ENCODE results near the gene RELL2.

RELL2 gene

GRCh38 chr5:141672071-141672840 lies 35.5 kb downstream of the RELL2 start:
- no peak for DNase-seq (ENCODE audit: extremely low read depth, low read depth)
- TF ChIP-seq CTCF (IDR thresholded peaks at IDR 0.05; ENCODE audit: low read depth, low read length) = no peak

- DNase-seq (ENCODE audit: extremely low read depth, low read depth) = no peak
- TF ChIP-seq CTCF (IDR thresholded peaks at IDR 0.05; ENCODE audit: low read depth, low read length) = no peak
These were observed 36.3 kb downstream of the RELL2 start for GRCh38 chr5:141672841-141673813.

GRCh38 chr5:141674747-141675146 lies 38.0 kb downstream of the RELL2 start:
- no peak for TF ChIP-seq CTCF (IDR thresholded peaks at IDR 0.05; ENCODE audit: low read depth, low read length)
- no peak for DNase-seq (ENCODE audit: extremely low read depth, low read depth)

- no peak for DNase-seq (ENCODE audit: extremely low read depth, low read depth)
- no peak for TF ChIP-seq CTCF (IDR thresholded peaks at IDR 0.05; ENCODE audit: low read depth, low read length)
These were observed 38.9 kb downstream of the RELL2 start for GRCh38 chr5:141675672-141676071.

- no peak; the same call in 1 of the 2 replicates for TF ChIP-seq CTCF (IDR thresholded peaks at IDR 0.05; ENCODE audit: low read depth, low read length)
- no peak for DNase-seq (ENCODE audit: extremely low read depth, low read depth)
These were observed 40.6 kb downstream of the RELL2 start for GRCh38 chr5:141677415-141677814.

- no peak for TF ChIP-seq CTCF (IDR thresholded peaks at IDR 0.05; ENCODE audit: low read depth, low read length)
These were observed 43.4 kb downstream of the RELL2 start for GRCh38 chr5:141680178-141680577.

GRCh38 chr5:141680751-141681201 lies 44.0 kb downstream of the RELL2 start:
- no peak for DNase-seq (ENCODE audit: extremely low read depth, low read depth)
- no peak for TF ChIP-seq CTCF (IDR thresholded peaks at IDR 0.05; ENCODE audit: low read depth, low read length)

More at GRCh38 chr5:141680178-141680577, 43.4 kb downstream of the RELL2 start:
- no peak for DNase-seq (ENCODE audit: extremely low read depth, low read depth)
